ENCODE results near the gene EEIG1. TPM values are rescaled to one million over a fixed set of nuclear protein-coding genes. Genes with fewer than 3 reads are reported as not detected.

The EEIG1 gene
- total and polyA plus RNA-seq, 9 donors: 5.1 to 23.5 (median 16.0) TPM

DNA sequence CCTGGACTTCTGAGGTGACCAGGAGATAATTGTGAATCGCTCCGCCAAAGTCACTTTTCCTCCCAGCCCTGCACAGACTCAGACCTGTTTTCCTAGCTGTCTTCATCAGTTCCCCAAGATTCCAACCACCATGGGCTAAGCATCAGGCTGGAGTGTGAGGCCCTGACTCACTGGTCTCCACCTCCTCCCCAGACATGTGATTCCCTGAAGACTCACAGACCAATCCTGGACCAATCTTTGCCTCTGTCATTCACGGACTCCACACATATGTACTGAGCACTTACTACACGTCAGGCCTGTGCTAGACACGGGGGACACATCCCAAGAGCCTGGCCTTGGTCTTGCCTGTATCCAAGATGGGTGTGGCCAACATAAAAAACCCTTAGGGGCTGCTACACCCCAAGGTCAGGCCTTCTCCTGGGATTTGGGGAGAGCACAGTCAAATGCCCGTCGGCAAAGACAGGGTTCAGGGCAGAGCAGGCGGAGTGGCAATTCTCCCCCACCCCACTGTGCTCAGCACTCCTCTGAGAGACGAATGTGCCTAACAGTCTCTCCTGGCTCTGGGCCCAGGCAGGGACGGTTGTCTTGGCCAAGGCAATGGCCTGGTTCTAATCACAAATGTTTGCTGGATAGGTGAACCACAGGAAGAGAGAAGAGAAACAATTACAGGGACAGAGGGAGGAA, 11.9 kb downstream of the EEIG1 start:
- H3K27me3 ChIP-seq (ENCODE audit: control insufficient read depth, insufficient read depth, low read length): no peaks in the 10 kb centered on the region
- DNase-seq: peak; percentile 56
- no peaks in the 10 kb centered on the region for H3K36me3 ChIP-seq (ENCODE audit: control insufficient read depth, insufficient read depth, low read length)
- no peak overlapping the region for H3K4me3 ChIP-seq (ENCODE audit: low read length)
- H3K9me3 ChIP-seq (replicated peaks; ENCODE audit: control insufficient read depth, low read depth, low read length): no peaks in the 10 kb centered on the region
- peak overlapping the region; percentile 10 for H3K27ac ChIP-seq (ENCODE audit: low read length)
- H3K4me1 ChIP-seq (ENCODE audit: control insufficient read depth, insufficient read depth, low read length): peaks cover 94% of the 10 kb centered on the region
- 47% methylated on average over 8 of the region's 10 CpGs for WGBS (ENCODE audit: insufficient coverage)

DNA sequence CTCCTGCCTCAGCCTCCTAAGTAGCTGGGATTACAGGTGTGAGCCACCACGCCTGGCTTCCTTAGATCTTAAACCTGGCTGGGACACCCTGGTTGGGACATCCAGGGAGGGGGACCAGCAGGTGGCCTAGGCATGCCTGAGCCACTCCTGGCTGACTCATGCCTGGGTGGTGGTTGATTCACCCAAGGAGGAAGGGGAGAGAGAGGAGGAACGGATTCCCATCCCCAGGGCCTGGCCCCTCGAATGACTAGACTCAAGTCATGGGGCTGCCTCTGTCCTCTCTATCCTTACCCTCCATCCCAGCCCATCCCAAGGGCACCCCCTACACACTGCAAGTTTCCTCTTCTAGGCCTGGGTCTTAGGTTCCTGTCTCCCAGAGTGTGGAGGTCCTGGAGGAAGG, 12.7 kb downstream of the EEIG1 start:
- H3K4me1 ChIP-seq (ENCODE audit: control insufficient read depth, insufficient read depth, low read length): peaks cover 94% of the 10 kb centered on the region
- no peaks in the 10 kb centered on the region for H3K9me3 ChIP-seq (replicated peaks; ENCODE audit: control insufficient read depth, low read depth, low read length)
- H3K4me3 ChIP-seq (ENCODE audit: low read length): no peak overlapping the region
- no peak overlapping the region for H3K27ac ChIP-seq (ENCODE audit: low read length)
- H3K36me3 ChIP-seq (ENCODE audit: control insufficient read depth, insufficient read depth, low read length): no peaks in the 10 kb centered on the region
- H3K27me3 ChIP-seq (ENCODE audit: control insufficient read depth, insufficient read depth, low read length): no peaks in the 10 kb centered on the region
- 86% methylated on average over 1 of the region's 3 CpGs for WGBS (ENCODE audit: insufficient coverage)
- peak; percentile 7 for DNase-seq

DNA sequence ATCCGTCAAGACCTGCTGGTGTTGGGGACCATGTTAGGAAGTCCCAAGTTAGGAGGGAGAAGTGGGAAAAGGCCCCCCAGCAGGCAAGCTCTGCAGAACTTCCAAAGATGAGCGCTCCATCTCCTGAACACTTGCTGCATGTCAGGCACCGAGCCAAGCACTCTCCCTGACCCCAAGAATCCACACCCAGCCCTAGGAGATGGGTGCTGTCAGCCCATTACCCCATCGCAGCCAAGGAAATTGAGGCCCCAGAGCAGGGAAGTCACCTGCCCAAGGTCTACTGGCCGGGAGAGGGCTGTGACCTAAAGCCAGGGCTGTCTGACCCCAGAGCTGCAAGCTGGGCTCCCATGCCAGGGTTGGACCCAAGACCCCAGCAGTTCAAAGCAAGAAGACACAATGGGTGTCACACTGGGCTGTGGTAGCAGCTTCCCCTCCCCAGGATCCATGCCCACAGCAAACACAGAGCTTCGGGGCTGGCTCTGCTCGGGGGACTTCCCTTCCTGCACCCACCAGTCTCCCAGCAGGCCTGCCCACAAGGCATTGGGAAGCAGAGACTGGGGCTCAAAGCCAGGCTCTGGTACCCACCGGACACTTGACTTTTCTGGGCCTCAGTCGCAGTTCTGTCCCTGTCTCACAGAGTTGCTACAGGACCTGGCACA, 13.5 kb downstream of the EEIG1 start:
- peak overlapping the region; percentile 99 for H3K27ac ChIP-seq (ENCODE audit: low read length)
- H3K4me1 ChIP-seq (ENCODE audit: control insufficient read depth, insufficient read depth, low read length): peaks cover 92% of the 10 kb centered on the region
- no peaks in the 10 kb centered on the region for H3K9me3 ChIP-seq (replicated peaks; ENCODE audit: control insufficient read depth, low read depth, low read length)
- no peak for DNase-seq
- H3K4me3 ChIP-seq (ENCODE audit: low read length): no peak overlapping the region
- no peaks in the 10 kb centered on the region for H3K27me3 ChIP-seq (ENCODE audit: control insufficient read depth, insufficient read depth, low read length)
- 79% methylated on average over 8 of the region's 9 CpGs for WGBS (ENCODE audit: insufficient coverage)
- H3K36me3 ChIP-seq (ENCODE audit: control insufficient read depth, insufficient read depth, low read length): no peaks in the 10 kb centered on the region

DNA sequence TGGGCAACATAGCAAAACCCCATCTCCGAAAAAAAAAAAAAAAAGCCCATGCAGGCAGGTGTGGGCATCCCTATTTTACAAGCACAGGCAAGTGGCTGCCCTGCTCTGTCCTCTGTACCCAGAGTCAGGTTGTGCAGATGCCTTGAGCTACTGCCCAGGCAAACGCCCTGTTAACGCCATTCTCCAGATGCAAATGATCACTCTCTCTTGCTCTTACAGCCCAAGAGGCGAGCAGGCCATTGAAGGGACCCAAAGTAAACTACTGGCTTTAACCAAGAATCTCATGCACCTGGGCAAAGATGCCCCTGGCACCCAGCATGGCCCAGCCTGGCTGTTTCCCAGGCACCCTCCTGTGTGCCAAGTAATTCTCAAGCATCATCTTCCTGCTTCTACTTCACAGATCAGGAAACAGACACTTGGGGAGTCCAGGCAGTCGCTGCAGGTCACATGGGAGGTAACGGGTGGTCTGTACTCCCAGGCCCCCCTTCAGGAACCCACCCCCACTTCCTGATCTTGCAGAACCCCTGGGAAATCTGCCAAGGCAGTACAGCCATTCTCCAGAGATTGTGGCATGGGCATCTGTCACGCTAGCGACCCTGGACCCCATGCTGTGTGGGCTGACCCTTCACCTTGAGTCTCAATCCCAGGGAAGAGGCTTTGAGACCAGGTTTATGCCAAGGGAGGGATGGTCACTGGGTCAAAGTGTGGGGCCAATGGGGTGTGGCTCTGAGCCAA, 14.2 kb downstream of the EEIG1 start:
- no peaks in the 10 kb centered on the region for H3K36me3 ChIP-seq (ENCODE audit: control insufficient read depth, insufficient read depth, low read length)
- H3K27ac ChIP-seq (ENCODE audit: low read length): peak overlapping the region; percentile 99
- WGBS (ENCODE audit: insufficient coverage): 72% methylated on average over 4 of the region's 8 CpGs
- no peaks in the 10 kb centered on the region for H3K27me3 ChIP-seq (ENCODE audit: control insufficient read depth, insufficient read depth, low read length)
- no peak overlapping the region for H3K4me3 ChIP-seq (ENCODE audit: low read length)
- peaks cover 85% of the 10 kb centered on the region for H3K4me1 ChIP-seq (ENCODE audit: control insufficient read depth, insufficient read depth, low read length)
- H3K9me3 ChIP-seq (replicated peaks; ENCODE audit: control insufficient read depth, low read depth, low read length): no peaks in the 10 kb centered on the region
- DNase-seq: no peak

DNA sequence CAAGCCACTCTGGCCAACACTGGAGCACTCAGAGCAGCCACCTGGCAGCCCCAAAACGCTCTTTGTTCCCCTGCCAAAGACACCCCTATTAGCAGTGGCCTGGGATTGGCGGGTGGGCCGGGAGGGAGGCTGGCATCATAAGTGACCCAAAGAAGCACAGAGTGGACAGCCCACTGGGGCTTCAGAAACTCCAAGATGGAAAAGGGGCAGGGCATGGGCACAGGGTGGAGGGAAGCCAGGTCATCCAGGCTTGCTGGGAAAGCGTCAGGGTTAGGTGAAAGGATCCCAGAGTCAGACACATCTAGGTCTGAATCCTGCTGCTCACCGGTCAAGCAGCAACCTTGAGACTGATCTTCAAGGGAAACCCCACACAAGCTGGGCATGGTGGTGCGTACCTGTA, 14.8 kb downstream of the EEIG1 start:
- Histone ChIP-seq H3K4me3 (ENCODE audit: low read length) (no peak overlapping the region), H3K4me1 (ENCODE audit: control insufficient read depth, insufficient read depth, low read length) (peaks cover 80% of the 10 kb centered on the region), H3K27ac (ENCODE audit: low read length) (peak overlapping the region; percentile 99), H3K36me3 (ENCODE audit: control insufficient read depth, insufficient read depth, low read length) (no peaks in the 10 kb centered on the region), H3K27me3 (ENCODE audit: control insufficient read depth, insufficient read depth, low read length) (no peaks in the 10 kb centered on the region), H3K9me3 (replicated peaks; ENCODE audit: control insufficient read depth, low read depth, low read length) (no peaks in the 10 kb centered on the region)
- no peak for DNase-seq
- WGBS (ENCODE audit: insufficient coverage): 58% methylated on average over 4 of the region's 6 CpGs

DNA sequence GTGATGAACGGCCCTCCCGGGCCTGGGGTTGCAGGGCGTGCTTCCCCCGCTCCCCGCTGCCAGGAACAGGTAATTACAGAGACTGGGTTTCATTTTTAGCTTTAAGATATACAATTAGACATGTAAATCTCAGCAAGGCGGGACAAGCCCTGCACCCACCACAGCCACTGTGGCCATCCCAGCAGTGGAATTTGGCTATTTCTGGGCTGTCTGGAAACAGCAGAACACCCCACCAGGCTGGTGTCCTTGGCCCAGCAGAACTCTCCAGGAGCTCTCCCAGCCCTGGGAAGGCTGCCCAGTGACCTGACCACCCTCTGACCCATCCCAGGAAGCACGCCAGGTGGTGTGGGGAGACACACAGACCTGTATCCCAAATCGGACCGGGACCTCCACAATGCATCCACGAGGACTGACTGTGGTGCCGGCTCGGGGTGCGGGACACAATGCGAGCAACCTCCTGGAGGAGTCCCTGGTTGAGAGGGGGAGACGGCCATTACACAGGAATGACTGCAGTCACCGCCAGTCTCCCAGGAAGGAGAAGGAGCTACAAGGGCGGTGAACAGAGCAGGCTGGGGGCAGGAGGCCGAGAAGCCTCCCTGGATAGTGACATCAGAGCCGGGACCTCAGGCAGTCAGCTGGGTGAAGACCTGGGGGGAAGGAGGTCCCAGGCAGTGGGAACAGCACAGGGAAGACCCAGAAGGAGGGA, 17.3 kb downstream of the EEIG1 start:
- DNase-seq: no peak
- peak overlapping the region; percentile 74 for H3K27ac ChIP-seq (ENCODE audit: low read length)
- peaks cover 65% of the 10 kb centered on the region for H3K4me1 ChIP-seq (ENCODE audit: control insufficient read depth, insufficient read depth, low read length)
- H3K27me3 ChIP-seq (ENCODE audit: control insufficient read depth, insufficient read depth, low read length): no peaks in the 10 kb centered on the region
- H3K9me3 ChIP-seq (replicated peaks; ENCODE audit: control insufficient read depth, low read depth, low read length): no peaks in the 10 kb centered on the region
- WGBS (ENCODE audit: insufficient coverage): 67% methylated on average over 11 of the region's 19 CpGs
- no peak overlapping the region for H3K4me3 ChIP-seq (ENCODE audit: low read length)
- H3K36me3 ChIP-seq (ENCODE audit: control insufficient read depth, insufficient read depth, low read length): no peaks in the 10 kb centered on the region

DNA sequence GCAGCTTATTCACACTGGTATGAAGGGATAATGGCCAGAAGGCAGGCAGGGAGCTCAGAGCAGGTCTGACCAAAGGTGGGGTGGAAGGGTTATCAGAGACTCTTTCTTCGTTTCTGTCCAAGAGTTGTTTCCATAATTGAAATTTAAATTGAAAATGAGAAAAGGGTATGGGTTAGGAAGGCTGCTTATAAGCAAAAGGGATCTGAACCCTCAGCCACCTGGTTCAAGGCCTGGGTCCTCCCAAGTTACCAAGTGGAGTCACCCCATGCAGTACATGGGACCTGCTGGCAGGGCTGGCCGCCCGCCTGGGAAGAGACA, 17.8 kb downstream of the EEIG1 start:
- H3K9me3 ChIP-seq (replicated peaks; ENCODE audit: control insufficient read depth, low read depth, low read length): no peaks in the 10 kb centered on the region
- H3K27me3 ChIP-seq (ENCODE audit: control insufficient read depth, insufficient read depth, low read length): no peaks in the 10 kb centered on the region
- peak overlapping the region; percentile 74 for H3K27ac ChIP-seq (ENCODE audit: low read length)
- WGBS (ENCODE audit: insufficient coverage): 72% methylated on average over 3 of the region's 3 CpGs
- H3K36me3 ChIP-seq (ENCODE audit: control insufficient read depth, insufficient read depth, low read length): no peaks in the 10 kb centered on the region
- peaks cover 60% of the 10 kb centered on the region for H3K4me1 ChIP-seq (ENCODE audit: control insufficient read depth, insufficient read depth, low read length)
- no peak for DNase-seq
- H3K4me3 ChIP-seq (ENCODE audit: low read length): no peak overlapping the region

DNA sequence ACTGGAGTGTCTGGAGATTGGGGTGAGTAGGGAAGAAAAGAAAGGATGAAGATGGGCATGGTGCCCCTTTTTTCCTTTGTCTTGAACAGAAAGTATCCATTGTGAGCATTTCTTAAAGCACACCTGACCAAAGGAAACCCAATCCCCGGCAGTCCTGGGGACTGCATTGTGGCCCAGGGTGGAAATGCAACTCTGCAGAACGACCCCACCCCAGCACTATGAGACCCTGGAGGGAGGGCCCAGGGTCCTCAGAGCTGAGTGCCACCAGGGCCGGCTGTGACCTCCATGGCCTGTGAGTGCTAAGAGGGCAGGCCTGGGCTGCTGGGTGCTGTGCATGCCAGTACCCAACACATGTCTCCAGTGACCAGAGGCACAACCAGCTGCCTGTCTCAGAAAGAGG, 18.5 kb downstream of the EEIG1 start:
- H3K27ac ChIP-seq (ENCODE audit: low read length): peak overlapping the region; percentile 4
- DNase-seq: no peak
- no peak overlapping the region for H3K4me3 ChIP-seq (ENCODE audit: low read length)
- no CpG with 5 or more reads among the region's 3 CpGs for WGBS (ENCODE audit: insufficient coverage)
- H3K4me1 ChIP-seq (ENCODE audit: control insufficient read depth, insufficient read depth, low read length): peaks cover 55% of the 10 kb centered on the region
- H3K36me3 ChIP-seq (ENCODE audit: control insufficient read depth, insufficient read depth, low read length): no peaks in the 10 kb centered on the region
- peaks cover 2% of the 10 kb centered on the region for H3K9me3 ChIP-seq (replicated peaks; ENCODE audit: control insufficient read depth, low read depth, low read length)
- no peaks in the 10 kb centered on the region for H3K27me3 ChIP-seq (ENCODE audit: control insufficient read depth, insufficient read depth, low read length)

DNA sequence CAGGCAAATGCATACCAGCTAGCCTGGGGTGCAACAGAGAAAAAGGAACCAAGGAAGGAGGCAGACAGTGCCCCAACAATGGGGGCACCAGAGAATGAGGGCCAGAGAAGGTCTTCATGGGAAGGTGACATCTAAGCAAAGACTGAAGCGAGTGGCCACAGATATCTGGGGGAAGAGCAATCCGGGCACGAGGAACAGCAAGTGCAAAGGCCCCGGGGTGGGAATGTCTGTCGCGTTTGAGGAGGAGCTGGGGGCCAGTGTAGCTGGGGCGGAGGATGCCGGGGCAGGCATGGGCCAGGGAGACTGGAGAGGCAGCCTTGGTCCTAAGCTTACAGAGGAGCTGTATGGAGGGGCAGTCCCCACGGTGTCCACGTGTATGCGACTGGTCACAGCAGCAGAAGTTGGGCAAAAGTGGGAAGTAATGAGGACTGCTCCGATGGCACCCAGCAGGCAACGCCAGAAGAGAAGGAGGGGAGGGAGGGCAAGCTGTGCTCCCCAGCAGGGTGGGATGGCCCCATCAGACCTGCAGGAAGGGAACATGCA, 19.1 kb downstream of the EEIG1 start:
- Histone ChIP-seq H3K36me3 (ENCODE audit: control insufficient read depth, insufficient read depth, low read length) (no peaks in the 10 kb centered on the region), H3K27me3 (ENCODE audit: control insufficient read depth, insufficient read depth, low read length) (no peaks in the 10 kb centered on the region), H3K9me3 (replicated peaks; ENCODE audit: control insufficient read depth, low read depth, low read length) (peaks cover 2% of the 10 kb centered on the region), H3K4me3 (ENCODE audit: low read length) (no peak overlapping the region), H3K27ac (ENCODE audit: low read length) (peak overlapping the region; percentile 4), H3K4me1 (ENCODE audit: control insufficient read depth, insufficient read depth, low read length) (peaks cover 49% of the 10 kb centered on the region)
- no peak for DNase-seq
- WGBS (ENCODE audit: insufficient coverage): 94% methylated on average over 13 of the region's 13 CpGs

DNA sequence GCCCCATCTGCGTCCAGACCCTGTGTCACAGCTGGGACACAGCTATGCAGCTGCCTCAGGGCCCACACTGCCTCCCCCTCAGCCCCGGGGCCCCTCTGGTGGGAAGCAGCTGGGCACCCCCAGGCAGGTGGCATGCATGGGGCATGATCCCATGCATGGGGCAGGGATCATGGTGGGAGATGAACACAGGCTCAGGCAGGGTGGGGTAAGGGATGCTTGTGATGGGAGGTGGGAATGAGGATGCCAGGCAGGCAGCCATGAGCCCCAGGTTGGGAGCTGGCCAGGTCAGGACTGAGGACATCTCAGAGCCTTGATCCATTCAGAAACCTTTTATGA, 19.7 kb downstream of the EEIG1 start:
- no peak for DNase-seq
- peaks cover 43% of the 10 kb centered on the region for H3K4me1 ChIP-seq (ENCODE audit: control insufficient read depth, insufficient read depth, low read length)
- no peak overlapping the region for H3K27ac ChIP-seq (ENCODE audit: low read length)

More for the DNA sequence above, 19.7 kb downstream of the EEIG1 start:
- peaks cover 2% of the 10 kb centered on the region for H3K9me3 ChIP-seq (replicated peaks; ENCODE audit: control insufficient read depth, low read depth, low read length)
- no peaks in the 10 kb centered on the region for H3K36me3 ChIP-seq (ENCODE audit: control insufficient read depth, insufficient read depth, low read length)
- WGBS (ENCODE audit: insufficient coverage): 63% methylated on average over 1 of the region's 2 CpGs
- H3K27me3 ChIP-seq (ENCODE audit: control insufficient read depth, insufficient read depth, low read length): no peaks in the 10 kb centered on the region
- no peak overlapping the region for H3K4me3 ChIP-seq (ENCODE audit: low read length)
